Renal cortical epithelial cell (primary cell): ENCODE measurements around the gene RHOV. TPM values are rescaled to one million over a fixed set of nuclear protein-coding genes. Genes with fewer than 3 reads are reported as not detected.
"Not testable (repeated sequence)": the region's sequence is repeated elsewhere in the genome, so short reads cannot be mapped to it uniquely, and the experiment has no call there.

Experiments used
- DNase-seq: peaks from one replicate; pipeline ENCODE4 v3.0.0-alpha.2; 2011; ENCODE audit warnings: low read depth
- total RNA-seq: library from RNA; depleted of rRNA; stranded (reverse); fragments of >200 nt; gene quantifications from 2 replicates; pipeline ENCODE4 v1.2.3, GENCODE V29; 2014

The RHOV gene
- total RNA-seq, 1 donor from 2014 or later: 0.45 TPM

GRCh38 chr15:40872791-40873693, 992 bp downstream of the RHOV start:
- DNase-seq: no peak

DNA sequence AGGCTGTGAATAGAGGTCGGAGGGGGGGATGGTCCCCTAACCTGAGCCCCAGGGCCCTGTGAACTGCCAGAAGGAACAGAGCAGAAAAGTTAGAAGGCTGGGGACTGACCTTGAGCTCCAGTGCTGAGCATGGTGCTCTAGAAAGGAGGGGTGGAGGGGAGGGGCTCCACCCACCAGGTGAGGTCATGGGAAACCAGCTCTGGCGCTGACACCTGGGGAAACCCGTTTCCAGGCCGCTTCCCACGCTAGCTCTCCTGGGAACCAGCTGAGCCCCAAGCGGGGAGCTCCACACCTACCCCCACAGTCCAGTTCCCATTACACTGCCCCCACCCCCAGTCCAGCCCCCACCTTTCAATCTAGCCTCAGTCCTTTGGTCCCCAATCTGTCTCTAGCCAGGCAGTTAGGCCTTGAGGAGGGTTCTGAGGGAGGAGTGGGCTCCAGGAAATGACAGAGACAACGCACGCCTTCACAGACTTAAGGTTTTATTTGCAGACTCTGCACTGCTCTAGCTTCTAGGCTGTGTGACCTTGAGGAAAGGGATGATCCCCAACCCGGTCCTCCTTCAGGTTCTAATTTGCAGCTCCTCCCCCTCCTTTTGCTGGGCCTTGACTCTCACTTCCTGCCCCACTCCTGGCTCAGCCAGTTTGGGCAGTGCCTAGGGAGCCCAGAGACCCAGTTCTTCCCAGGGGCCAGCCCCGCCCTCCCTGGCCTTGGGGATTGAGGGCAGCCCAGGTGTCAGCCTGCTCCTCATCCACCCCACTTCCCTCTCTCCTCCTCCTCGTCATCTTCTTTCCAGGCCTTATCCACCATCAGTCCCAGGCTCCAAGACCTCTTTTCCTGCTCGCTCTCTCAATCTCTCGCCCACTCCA, 2.1 kb downstream of the RHOV start:
- DNase-seq: peak; percentile 54

- no peak for DNase-seq
Measured at GRCh38 chr15:40870716-40871115, 3.3 kb downstream of the RHOV start.

- no peak for DNase-seq
Measured at GRCh38 chr15:40869686-40870085, 4.3 kb downstream of the RHOV start.

GRCh38 chr15:40867199-40867598, 6.8 kb downstream of the RHOV start:
- DNase-seq: no peak

- DNase-seq: no peak
Measured at GRCh38 chr15:40863660-40864270, 10.3 kb downstream of the RHOV start.

GRCh38 chr15:40861147-40861546, 12.9 kb downstream of the RHOV start:
- not testable (repeated sequence) for DNase-seq

GRCh38 chr15:40859206-40859851, 14.7 kb downstream of the RHOV start:
- DNase-seq: peak; percentile 79

- no peak for DNase-seq
Measured at GRCh38 chr15:40858706-40859105, 15.3 kb downstream of the RHOV start.

DNA sequence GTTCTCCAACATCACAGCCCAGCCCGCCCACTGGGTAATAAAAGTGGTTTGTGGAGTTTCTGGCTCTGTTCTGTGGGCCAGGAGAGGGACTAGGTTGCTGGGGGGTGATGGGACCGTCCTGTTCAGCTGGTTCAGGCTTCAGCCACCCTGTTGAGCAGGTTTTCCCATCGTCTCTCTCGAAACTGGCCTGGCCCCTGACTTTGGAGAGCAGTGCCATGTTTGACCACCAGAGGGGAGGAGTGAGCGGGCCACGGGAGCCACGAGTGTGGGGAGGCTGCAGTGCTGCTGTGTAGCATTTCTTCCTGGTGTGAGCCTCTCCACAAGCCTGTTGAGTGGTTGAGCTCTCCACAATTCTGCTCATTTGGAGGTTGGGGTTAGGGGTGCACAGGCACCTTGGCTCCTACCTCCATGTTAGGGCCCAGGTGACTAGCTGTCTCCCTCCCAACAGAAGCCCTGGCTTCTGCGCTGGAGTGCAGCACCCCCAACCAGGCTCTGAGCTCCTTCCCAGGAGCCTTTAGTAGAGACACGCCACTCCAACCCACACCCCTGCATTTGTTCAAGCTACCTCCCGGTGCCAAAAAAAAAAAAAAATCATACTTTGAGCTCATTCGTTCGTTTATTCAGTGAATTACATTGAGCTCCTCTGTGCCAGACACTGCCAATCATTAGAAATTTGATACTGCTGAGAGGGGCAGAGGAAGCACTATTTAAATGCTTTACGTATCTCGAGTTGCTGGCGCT, 16.3 kb downstream of the RHOV start:
- DNase-seq: peak; percentile 43

DNA sequence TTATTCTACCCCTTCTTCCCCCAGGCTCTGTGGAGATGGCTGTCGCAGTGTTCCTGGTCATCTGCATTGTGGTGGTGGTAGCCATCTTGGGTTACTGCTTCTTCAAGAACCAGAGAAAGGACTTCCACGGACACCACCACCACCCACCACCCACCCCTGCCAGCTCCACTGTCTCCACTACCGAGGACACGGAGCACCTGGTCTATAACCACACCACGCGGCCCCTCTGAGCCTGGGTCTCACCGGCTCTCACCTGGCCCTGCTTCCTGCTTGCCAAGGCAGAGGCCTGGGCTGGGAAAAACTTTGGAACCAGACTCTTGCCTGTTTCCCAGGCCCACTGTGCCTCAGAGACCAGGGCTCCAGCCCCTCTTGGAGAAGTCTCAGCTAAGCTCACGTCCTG, 17.3 kb downstream of the RHOV start:
- no peak for DNase-seq

- no peak for DNase-seq
Measured at GRCh38 chr15:40855706-40856234, 18.3 kb downstream of the RHOV start.

DNA sequence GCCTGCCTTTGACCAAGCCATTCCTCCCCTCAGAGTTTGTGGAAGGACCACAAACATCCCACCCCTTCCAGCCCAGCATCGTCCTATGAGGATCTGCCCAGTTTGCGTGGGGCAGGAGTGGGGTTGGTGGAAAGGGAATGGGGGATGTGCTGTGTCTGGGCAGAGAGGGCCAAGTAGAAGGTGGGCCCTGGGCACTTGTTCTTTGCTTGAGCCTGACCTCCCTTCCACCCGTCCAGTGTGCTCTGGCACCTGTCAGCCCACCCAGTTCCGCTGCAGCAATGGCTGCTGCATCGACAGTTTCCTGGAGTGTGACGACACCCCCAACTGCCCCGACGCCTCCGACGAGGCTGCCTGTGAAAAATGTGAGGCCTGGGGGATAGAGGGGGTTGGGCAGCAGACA, 19.9 kb downstream of the RHOV start:
- no peak for DNase-seq

- no peak for DNase-seq
Measured at GRCh38 chr15:40853241-40853890, 20.7 kb downstream of the RHOV start.

DNA sequence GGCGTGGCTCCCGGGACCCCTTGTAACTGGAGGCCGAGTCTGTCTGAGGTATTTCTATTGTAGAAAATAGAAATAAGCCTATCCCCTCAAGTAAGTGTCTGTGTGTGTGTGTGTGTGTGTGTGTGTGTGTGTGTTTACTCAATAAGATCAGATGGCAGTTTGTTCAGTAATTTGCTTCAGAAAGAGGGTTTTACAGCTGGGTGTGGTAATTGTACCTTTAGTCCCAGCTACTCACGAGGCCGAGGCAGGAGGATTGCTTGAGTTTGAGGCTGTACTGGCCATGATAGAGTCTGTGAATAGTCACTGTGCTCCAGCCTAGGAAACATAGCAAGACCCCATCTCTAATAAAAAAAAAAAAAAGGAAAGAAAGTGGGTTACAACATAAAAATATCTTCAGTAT, 21.5 kb downstream of the RHOV start:
- DNase-seq: no peak

- no peak for DNase-seq
Measured at GRCh38 chr15:40850576-40851112, 23.4 kb downstream of the RHOV start.

- peak; percentile 91 for DNase-seq
Measured at GRCh38 chr15:40847223-40847961, 26.6 kb downstream of the RHOV start.

GRCh38 chr15:40846841-40847222, 27.2 kb downstream of the RHOV start:
- DNase-seq: peak; percentile 74
